GM18498 (cell line): ENCODE measurements around the gene CDKAL1.
A peak's percentile ranks its signal among the peaks of the same experiment; 100 is the strongest.
"Not testable (repeated sequence)": the region's sequence is repeated elsewhere in the genome, so short reads cannot be mapped to it uniquely, and the experiment has no call there.

Experiments
- ATAC-seq: cut with Tn5 transposase; IDR thresholded peaks from one replicate; pipeline ENCODE4 v1.9.1; 2021; ENCODE audit warnings: mild to moderate bottlenecking, moderate library complexity; ENCODE audit not compliant: unreplicated experiment

The CDKAL1 gene

GRCh38 chr6:20534295-20535262 lies at the start of gene CDKAL1:
Gene CDKAL1, plus strand, starts transcription at chr6:20534457. Its CDS starts 11,894 bp downstream, at chr6:20546351.
- ATAC-seq, result peak; percentile 87

- ATAC-seq, result no peak
These were observed 47.6 kb upstream of the CDKAL1 start for GRCh38 chr6:20486641-20487040.

DNA sequence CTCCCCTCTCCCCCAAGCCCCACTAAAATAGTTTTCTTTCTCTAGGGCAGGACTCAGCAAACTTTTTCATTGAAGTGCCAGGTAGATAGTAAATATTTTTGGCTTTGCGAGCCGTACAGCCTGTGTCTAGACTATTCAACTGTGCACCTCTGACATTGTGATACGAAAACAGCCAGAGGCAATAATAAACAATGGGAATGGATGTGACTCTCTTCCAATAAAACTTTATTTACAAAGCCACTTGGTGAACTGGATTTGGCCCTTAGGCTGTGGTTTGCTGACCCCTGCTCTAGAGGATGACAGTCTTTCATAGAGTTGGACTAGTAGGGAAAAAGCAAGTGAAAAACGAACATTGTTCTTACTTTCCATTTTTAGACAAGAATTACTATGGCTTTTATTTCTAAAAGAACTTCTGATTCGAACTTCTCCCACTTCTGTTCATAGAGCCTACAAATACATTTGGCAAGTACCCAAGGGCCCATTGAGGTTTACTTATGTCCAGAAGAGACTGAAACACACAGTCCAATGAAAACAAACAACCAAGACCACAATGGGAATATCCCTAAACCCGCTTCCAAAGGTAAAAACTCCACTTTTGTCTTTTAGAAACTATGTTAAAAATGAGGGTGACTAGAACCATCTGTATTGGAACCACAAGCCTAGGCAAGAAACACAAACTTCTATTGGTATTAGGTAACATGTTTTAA lies 46.4 kb upstream of the CDKAL1 start:
- no peak for ATAC-seq

- no peak for ATAC-seq
These were observed 43.7 kb upstream of the CDKAL1 start for GRCh38 chr6:20490591-20490990.

GRCh38 chr6:20492099-20492498 lies 42.2 kb upstream of the CDKAL1 start:
- no peak for ATAC-seq

- no peak for ATAC-seq
These were observed 36.8 kb upstream of the CDKAL1 start for GRCh38 chr6:20497216-20498040.

DNA sequence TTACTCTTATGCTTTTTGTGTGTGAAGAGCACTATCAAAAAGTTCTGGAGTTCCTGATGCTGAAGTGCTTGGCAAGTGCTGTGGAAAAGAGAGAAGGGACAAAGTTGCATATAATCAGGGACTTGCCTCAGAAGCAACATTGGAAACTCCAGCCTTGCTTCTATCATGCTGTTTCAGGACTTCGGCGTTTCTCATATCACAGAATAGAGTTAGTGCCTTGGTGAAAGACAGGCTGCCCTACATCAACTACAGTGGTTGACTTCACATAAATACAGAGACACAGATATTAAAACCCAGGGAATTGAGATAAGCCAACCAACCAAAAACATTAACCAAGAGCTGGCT lies 36.2 kb upstream of the CDKAL1 start:
- no peak for ATAC-seq

- no peak for ATAC-seq
These were observed 25.0 kb upstream of the CDKAL1 start for GRCh38 chr6:20509212-20509611.

- ATAC-seq, result no peak
These were observed 22.4 kb upstream of the CDKAL1 start for GRCh38 chr6:20511852-20512251.

DNA sequence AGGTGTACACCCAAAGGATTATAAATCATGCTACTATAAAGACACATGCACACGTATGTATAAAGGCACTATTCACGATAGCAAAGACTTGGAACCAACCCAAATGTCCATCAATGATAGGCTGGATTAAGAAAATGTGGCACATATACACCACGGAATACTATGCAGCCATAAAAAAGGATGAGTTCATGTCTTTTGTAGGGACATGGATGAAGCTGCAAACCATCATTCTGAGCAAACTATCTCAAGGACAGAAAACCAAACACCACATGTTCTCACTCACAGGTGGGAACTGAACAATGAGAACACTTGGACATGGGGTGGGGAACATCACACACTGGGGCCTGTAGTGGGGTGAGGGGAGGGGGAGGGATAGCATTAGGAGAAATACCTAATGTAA lies 9.0 kb upstream of the CDKAL1 start:
- not testable (repeated sequence) for ATAC-seq

- ATAC-seq, result peak; percentile 58
These were observed 5.2 kb upstream of the CDKAL1 start for GRCh38 chr6:20529086-20529448.

DNA sequence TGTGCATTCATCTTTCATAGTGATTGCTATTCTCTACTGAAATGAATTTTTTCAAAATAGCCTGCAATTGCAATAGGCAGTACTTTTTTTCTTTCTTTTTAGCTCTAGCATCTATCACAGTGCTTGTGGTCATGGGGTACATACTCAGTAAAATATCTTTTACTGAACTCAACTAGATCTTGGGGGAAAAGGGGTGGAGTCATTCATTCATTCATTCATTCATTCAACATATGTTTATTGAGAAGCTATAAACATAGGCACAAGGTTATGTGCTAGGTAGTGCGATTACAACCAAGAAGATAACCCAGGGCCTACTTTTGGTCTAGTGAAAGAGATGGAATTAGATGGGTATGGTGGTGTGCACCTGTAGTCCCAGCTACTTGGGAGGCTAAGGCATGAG lies 1.4 kb upstream of the CDKAL1 start:
- ATAC-seq, result no peak

GRCh38 chr6:20533746-20534294 lies 437 bp upstream of the CDKAL1 start:
- ATAC-seq, result no peak

DNA sequence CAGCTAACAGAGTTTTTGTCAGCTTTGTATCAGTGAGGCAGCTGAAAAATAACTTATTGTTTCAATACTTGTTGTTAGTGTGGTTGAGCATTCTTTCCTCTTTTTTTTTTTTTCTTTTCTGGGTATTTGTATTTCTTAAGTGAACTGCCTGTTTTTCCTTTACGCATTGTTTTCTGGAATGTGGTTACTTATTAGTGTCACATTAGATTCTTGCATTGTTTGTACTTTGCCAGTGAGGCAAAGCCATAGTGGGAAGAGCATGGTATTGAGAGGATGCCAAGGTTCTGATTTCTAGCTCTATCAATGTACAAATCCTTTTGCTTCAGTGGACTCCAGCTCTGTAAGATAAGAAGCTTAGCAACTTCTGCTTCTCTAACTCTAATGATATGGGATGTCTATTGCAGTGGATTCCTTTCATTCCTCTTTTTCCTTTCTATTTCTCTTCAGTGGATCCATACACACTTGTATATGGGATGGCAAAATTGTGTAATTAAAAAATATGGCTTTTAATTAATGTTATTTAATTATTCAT lies 3.9 kb downstream of the CDKAL1 start:
- no peak for ATAC-seq

GRCh38 chr6:20538907-20539306 lies 4.7 kb downstream of the CDKAL1 start:
- ATAC-seq, result no peak

- no peak for ATAC-seq
These were observed 5.1 kb downstream of the CDKAL1 start for GRCh38 chr6:20539387-20539786.

- no peak for ATAC-seq
These were observed 6.4 kb downstream of the CDKAL1 start for GRCh38 chr6:20540683-20541082.

- ATAC-seq, result no peak
These were observed 7.1 kb downstream of the CDKAL1 start for GRCh38 chr6:20541382-20541781.

GRCh38 chr6:20542927-20543602 lies 8.8 kb downstream of the CDKAL1 start:
- peak; percentile 99 for ATAC-seq

GRCh38 chr6:20548264-20548663 lies 14.0 kb downstream of the CDKAL1 start:
- no peak for ATAC-seq
